Testis (tissue), 3 donors: Measurements from ENCODE around the gene ATP2A3. TPM values are rescaled to one million over a fixed set of nuclear protein-coding genes. Genes with fewer than 3 reads are reported as not detected.

Experiments
- DNase-seq: peaks from one replicate; pipeline ENCODE4 v3.0.0-alpha.2; 2019
- H3K27ac ChIP-seq, 2 donors: fragments of 200-600 bp; sonication (generic); one replicate each; pipeline ENCODE4 v1.5.1; 2019
- H3K27me3 ChIP-seq: fragments of 200-600 bp; sonication (generic); one replicate; pipeline ENCODE4 v1.5.1; 2019
- H3K36me3 ChIP-seq: fragments of 200-600 bp; sonication (generic); one replicate; pipeline ENCODE4 v1.5.1; 2017; ENCODE audit warnings: low read depth; ENCODE audit errors: missing control alignments
- H3K4me1 ChIP-seq: fragments of 200-600 bp; sonication (generic); one replicate; pipeline ENCODE4 v1.5.1; 2019
- H3K4me3 ChIP-seq, 2 donors: fragments of 200-600 bp; sonication (generic); one replicate each; pipeline ENCODE4 v1.5.1; 2017 to 2019
- H3K9me3 ChIP-seq: fragments of 200-600 bp; sonication (generic); one replicate; pipeline ENCODE4 v1.5.1; 2017
- CTCF ChIP-seq, 3 experiments: fragments of 450-650 bp in 2 of 3; fragments of 200-600 bp in 1 of 3; sonication (generic) in 1 of 3; IDR thresholded peaks; one replicate each; pipeline ENCODE4 v1.5.1; 2016 to 2019; ENCODE audit warnings: antibody characterized with exemption in 3 of 3, mild to moderate bottlenecking in 2 of 3, moderate library complexity in 1 of 3
- POLR2A ChIP-seq: fragments of 450-650 bp; IDR thresholded peaks from one replicate; pipeline ENCODE4 v1.6.1; 2017; ENCODE audit warnings: antibody characterized with exemption, mild to moderate bottlenecking, moderate library complexity
- WGBS, 2 donors: methylation state at CpG; one replicate each; pipeline ENCODE4 v1.1.5; 2018; 5-methylcytosine and 5-hydroxymethylcytosine counted together
- intact Hi-C: fragments of 100-400 bp; cut with DNase I; formaldehyde crosslinking; loops from one replicate; pipeline ENCODE4 v1.15.1; 2023; ENCODE audit warnings: low total_unique reads
- polyA plus RNA-seq: library from polyadenylated mRNA; stranded (reverse); fragments of 350-450 nt; fragmentation: Illumina TruSeq; extraction: RNeasy Lipid Tissue Mini Kit (QIAGEN cat#74804); gene quantifications from one replicate; pipeline ENCODE4 v1.2.3, GENCODE V29; 2014; ENCODE audit warnings: low read depth, low replicate concordance; ENCODE audit not compliant: insufficient read depth
- total RNA-seq, 2 donors: library from RNA; depleted of rRNA; stranded (reverse); fragments of >200 nt; gene quantifications; one replicate each; pipeline ENCODE4 v1.2.3, GENCODE V29; 2016

ATP2A3 gene
- total and polyA plus RNA-seq, 3 donors from 2014 or later = 8.0 to 19.6 (median 8.2) TPM

GRCh38 chr17:3983606-3984484 is 19.6 kb upstream of the ATP2A3 start:
- intact Hi-C loops = no loop called here
- H3K4me3 ChIP-seq = no peak overlapping the region
- no peaks in the 10 kb centered on the region for H3K36me3 ChIP-seq
- H3K4me1 ChIP-seq = no peaks in the 10 kb centered on the region
- no peaks in the 10 kb centered on the region for H3K27me3 ChIP-seq
- H3K9me3 ChIP-seq = no peaks in the 10 kb centered on the region
- no peak overlapping the region for H3K27ac ChIP-seq
- DNase-seq = no peak
- 79 to 87% methylated on average over 13 to 18 of the region's 18 CpGs for WGBS, 2 donors
- TF ChIP-seq CTCF (IDR thresholded peaks at IDR 0.05) (no peak), POLR2A (no peak)

- no peaks in the 10 kb centered on the region for H3K36me3 ChIP-seq
- H3K4me3 ChIP-seq = no peak overlapping the region
- H3K27ac ChIP-seq = no peak overlapping the region
- H3K9me3 ChIP-seq = no peaks in the 10 kb centered on the region
- no peak for DNase-seq
- H3K27me3 ChIP-seq = no peaks in the 10 kb centered on the region
- no peaks in the 10 kb centered on the region for H3K4me1 ChIP-seq
- TF ChIP-seq CTCF (IDR thresholded peaks at IDR 0.05) (no peak), POLR2A (no peak)
- intact Hi-C loops = no loop called here
- WGBS, 2 donors = 80 to 89% methylated on average over 2 to 8 of the region's 8 CpGs
Measured at GRCh38 chr17:3982541-3983017, 18.3 kb upstream of the ATP2A3 start.

- 90 to 95% methylated on average over 20 to 21 of the region's 21 CpGs for WGBS, 2 donors
- intact Hi-C loops = no loop called here
- Histone ChIP-seq H3K36me3 (no peaks in the 10 kb centered on the region), H3K4me1 (no peaks in the 10 kb centered on the region), H3K4me3 (no peak overlapping the region), H3K27ac (no peak overlapping the region), H3K27me3 (no peaks in the 10 kb centered on the region), H3K9me3 (no peaks in the 10 kb centered on the region)
- no peak for DNase-seq
- TF ChIP-seq CTCF (IDR thresholded peaks at IDR 0.05) = no peak
- no peak for TF ChIP-seq POLR2A
Measured at GRCh38 chr17:3982113-3982512, 17.9 kb upstream of the ATP2A3 start.

- WGBS, 2 donors = 91 to 93% methylated on average over 7 to 23 of the region's 23 CpGs
- TF ChIP-seq CTCF (IDR thresholded peaks at IDR 0.05) (no peak), POLR2A (no peak)
- DNase-seq = no peak
- no peak overlapping the region for H3K27ac ChIP-seq
- H3K4me3 ChIP-seq = no peak overlapping the region
- H3K9me3 ChIP-seq = no peaks in the 10 kb centered on the region
- peaks cover 4% of the 10 kb centered on the region for H3K4me1 ChIP-seq
- H3K36me3 ChIP-seq = no peaks in the 10 kb centered on the region
- intact Hi-C loops = no loop called here
- H3K27me3 ChIP-seq = no peaks in the 10 kb centered on the region
Measured at GRCh38 chr17:3981455-3981854, 17.2 kb upstream of the ATP2A3 start.
